ENCODE measurements around the gene SEMA3F.

The SEMA3F gene
- long read RNA-seq = 0 reads

- no peak within 1 kb of the TSS for H3K27ac ChIP-seq (replicated peaks)
- peaks cover 37% of the 10 kb centered on the region for H3K27me3 ChIP-seq (ENCODE audit: insufficient read depth, poor library complexity, severe bottlenecking)
- H3K4me3 ChIP-seq (replicated peaks; ENCODE audit: insufficient read depth, low read length) = peak within 1 kb of the TSS; percentile 41
- TF ChIP-seq POLR2AphosphoS5 (IDR thresholded peaks at IDR 0.05; ENCODE audit: low read depth) = no peak
- no peak for TF ChIP-seq GABPA (IDR thresholded peaks at IDR 0.05; ENCODE audit: low read depth)
- TF ChIP-seq REST (IDR thresholded peaks at IDR 0.05; ENCODE audit: insufficient replicate concordance, low read depth) = no peak
- no peak for TF ChIP-seq CTCF (IDR thresholded peaks at IDR 0.05; ENCODE audit: insufficient read depth, low read length)
- DNase-seq (ENCODE audit: low read depth in 1 of 2, low spot score in 1 of 2) = peak in 1 of 2 experiments; percentile 12
Observed at GRCh38 chr3:50154840-50155490, at the start of gene SEMA3F. Gene SEMA3F, plus strand, starts transcription at chr3:50155324. Its CDS starts 4,299 bp downstream, at chr3:50159623.

GRCh38 chr3:50111757-50112156 lies 43.4 kb upstream of the SEMA3F start:
- TF ChIP-seq REST (IDR thresholded peaks at IDR 0.05; ENCODE audit: insufficient replicate concordance, low read depth) (no peak), SPI1 (IDR thresholded peaks at IDR 0.05; ENCODE audit: borderline replicate concordance, low read depth) (no peak), POLR2AphosphoS5 (IDR thresholded peaks at IDR 0.05; ENCODE audit: low read depth) (no peak), GABPA (IDR thresholded peaks at IDR 0.05; ENCODE audit: low read depth) (no peak), CTCF (IDR thresholded peaks at IDR 0.05; ENCODE audit: insufficient read depth, low read length) (no peak)
- no peak overlapping the region for H3K27ac ChIP-seq (replicated peaks)
- no peak for DNase-seq (ENCODE audit: low read depth in 1 of 2, low spot score in 1 of 2)
- no peak overlapping the region for H3K4me3 ChIP-seq (replicated peaks; ENCODE audit: insufficient read depth, low read length)
- H3K27me3 ChIP-seq (ENCODE audit: insufficient read depth, poor library complexity, severe bottlenecking) = no peaks in the 10 kb centered on the region

DNA sequence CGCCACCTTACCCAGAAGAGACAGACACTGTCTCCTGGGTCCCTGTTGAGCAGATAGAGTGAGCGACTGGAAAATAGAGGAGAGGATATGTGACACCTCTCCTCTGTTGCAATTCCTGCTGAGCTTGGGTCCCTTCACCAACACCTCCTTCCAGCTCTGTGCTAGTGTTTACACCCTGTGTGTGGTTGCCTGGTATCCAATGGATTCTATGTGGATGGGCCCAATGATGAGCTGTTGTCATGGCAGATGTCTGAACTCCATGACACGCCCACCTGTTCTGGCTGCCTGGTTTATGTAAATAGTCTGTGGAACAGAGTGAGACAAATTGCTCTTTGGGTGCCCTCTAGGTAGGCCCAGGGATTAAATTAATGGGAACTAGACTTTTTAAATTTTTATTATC lies 42.7 kb upstream of the SEMA3F start:
- H3K27me3 ChIP-seq (ENCODE audit: insufficient read depth, poor library complexity, severe bottlenecking) = no peaks in the 10 kb centered on the region
- no peak for DNase-seq (ENCODE audit: low read depth in 1 of 2, low spot score in 1 of 2)
- TF ChIP-seq CTCF (IDR thresholded peaks at IDR 0.05; ENCODE audit: insufficient read depth, low read length) (no peak), GABPA (IDR thresholded peaks at IDR 0.05; ENCODE audit: low read depth) (no peak), POLR2AphosphoS5 (IDR thresholded peaks at IDR 0.05; ENCODE audit: low read depth) (no peak), SPI1 (IDR thresholded peaks at IDR 0.05; ENCODE audit: borderline replicate concordance, low read depth) (no peak), REST (IDR thresholded peaks at IDR 0.05; ENCODE audit: insufficient replicate concordance, low read depth) (no peak)
- H3K4me3 ChIP-seq (replicated peaks; ENCODE audit: insufficient read depth, low read length) = no peak overlapping the region
- H3K27ac ChIP-seq (replicated peaks) = no peak overlapping the region
